HFFc6 (cell line): Measurements from ENCODE around the gene MSH3. TPM values are rescaled to one million over a fixed set of nuclear protein-coding genes. Genes with fewer than 3 reads are reported as not detected.
"Not testable (repeated sequence)": the region's sequence is repeated elsewhere in the genome, so short reads cannot be mapped to it uniquely, and the experiment has no call there.

ENCODE experiments used
- DNase-seq: peaks from one replicate; pipeline ENCODE4 v3.0.0-alpha.2; 2018
- H3K27ac Mint-ChIP-seq: 2 replicates; pipeline ENCODE4 v1.8.0; 2020; ENCODE audit warnings: mild to moderate bottlenecking, mixed read lengths
- H3K27me3 Mint-ChIP-seq: 2 replicates; pipeline ENCODE4 v1.8.0; 2021; ENCODE audit warnings: mild to moderate bottlenecking, moderate library complexity, mixed read lengths; ENCODE audit not compliant: insufficient read depth
- H3K36me3 Mint-ChIP-seq: 2 replicates; pipeline ENCODE4 v1.8.0; 2021; ENCODE audit warnings: low read depth, mixed read lengths
- H3K4me1 Mint-ChIP-seq: 2 replicates; pipeline ENCODE4 v1.8.0; 2020; ENCODE audit warnings: low read depth, mixed read lengths
- H3K4me3 Mint-ChIP-seq: 2 replicates; pipeline ENCODE4 v1.8.0; 2020; ENCODE audit warnings: mild to moderate bottlenecking, moderate library complexity, mixed read lengths
- H3K9me3 Mint-ChIP-seq: 2 replicates; pipeline ENCODE4 v1.8.0; 2020; ENCODE audit warnings: mild to moderate bottlenecking, mixed read lengths
- total RNA-seq, 6 experiments: library from RNA; stranded (reverse); fragmentation: NEBNext Ultra II Directional; extraction: Animal tissue kit (Norgen Biotek cat#: 25700); gene quantifications; 2 replicates in 1 of 6; 3 replicates in 5 of 6; pipeline ENCODE4 v1.2.3, GENCODE V29; 2021
- TF ChIP-seq, protein P1 (sequence below): fragments of 200-600 bp; sonication (generic); IDR thresholded peaks from 2 replicates; pipeline ENCODE4 v1.5.0; 2021; ENCODE audit warnings: antibody characterized with exemption, mild to moderate bottlenecking

MSH3 gene
- total RNA-seq, 6 experiments from 2014 or later: 13.6 to 14.9 (median 14.3) TPM

DNA sequence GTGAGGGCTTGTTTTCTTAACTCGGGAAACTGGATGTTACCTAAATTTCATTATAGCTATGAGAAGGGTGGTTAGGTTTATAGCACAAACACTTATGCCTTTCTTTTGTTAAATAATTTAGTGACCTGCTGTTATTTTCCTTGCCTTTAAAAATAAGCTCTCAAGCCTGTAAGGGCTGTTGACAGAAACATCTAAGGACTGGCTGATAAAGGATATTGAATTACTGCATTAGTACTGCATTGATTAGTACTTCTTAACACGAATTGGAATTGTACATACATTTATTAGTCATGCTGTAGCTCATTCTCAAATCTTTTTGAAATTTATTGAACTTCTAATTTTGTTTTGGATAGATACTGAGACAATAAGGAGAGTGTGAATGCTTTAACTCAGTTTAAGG, 85.4 kb downstream of the MSH3 start:
- Mint-ChIP-seq H3K4me1 (peaks cover 16% of the 10 kb centered on the region), H3K36me3 (peaks cover 11% of the 10 kb centered on the region), H3K9me3 (no peaks in the 10 kb centered on the region), H3K4me3 (no peak overlapping the region), H3K27me3 (peaks cover 3% of the 10 kb centered on the region; the same call in 1 of the 2 replicates), H3K27ac (no peak overlapping the region)
- DNase-seq: no peak
- TF ChIP-seq, protein P1, sequence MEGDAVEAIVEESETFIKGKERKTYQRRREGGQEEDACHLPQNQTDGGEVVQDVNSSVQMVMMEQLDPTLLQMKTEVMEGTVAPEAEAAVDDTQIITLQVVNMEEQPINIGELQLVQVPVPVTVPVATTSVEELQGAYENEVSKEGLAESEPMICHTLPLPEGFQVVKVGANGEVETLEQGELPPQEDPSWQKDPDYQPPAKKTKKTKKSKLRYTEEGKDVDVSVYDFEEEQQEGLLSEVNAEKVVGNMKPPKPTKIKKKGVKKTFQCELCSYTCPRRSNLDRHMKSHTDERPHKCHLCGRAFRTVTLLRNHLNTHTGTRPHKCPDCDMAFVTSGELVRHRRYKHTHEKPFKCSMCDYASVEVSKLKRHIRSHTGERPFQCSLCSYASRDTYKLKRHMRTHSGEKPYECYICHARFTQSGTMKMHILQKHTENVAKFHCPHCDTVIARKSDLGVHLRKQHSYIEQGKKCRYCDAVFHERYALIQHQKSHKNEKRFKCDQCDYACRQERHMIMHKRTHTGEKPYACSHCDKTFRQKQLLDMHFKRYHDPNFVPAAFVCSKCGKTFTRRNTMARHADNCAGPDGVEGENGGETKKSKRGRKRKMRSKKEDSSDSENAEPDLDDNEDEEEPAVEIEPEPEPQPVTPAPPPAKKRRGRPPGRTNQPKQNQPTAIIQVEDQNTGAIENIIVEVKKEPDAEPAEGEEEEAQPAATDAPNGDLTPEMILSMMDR: no peak

DNA sequence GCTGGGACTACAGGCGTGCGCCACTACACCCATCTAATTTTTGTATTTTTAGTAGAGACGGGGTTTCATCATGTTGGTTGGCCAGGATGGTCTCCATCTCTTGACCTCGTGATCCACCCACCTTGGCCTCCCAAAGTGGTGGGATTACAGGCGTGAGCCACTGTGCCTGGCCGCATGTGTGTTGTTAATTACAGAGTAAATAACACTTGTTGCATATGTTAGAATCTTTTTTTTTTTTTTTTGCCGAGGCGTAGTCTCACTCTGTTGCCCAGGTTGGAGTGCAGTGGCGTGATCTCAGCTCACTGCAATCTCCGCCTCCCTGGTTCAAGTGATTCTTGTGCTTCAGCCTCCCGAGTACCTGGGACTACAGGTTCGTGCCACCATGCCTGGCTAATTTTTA, 86.0 kb downstream of the MSH3 start:
- not testable (repeated sequence) for H3K27ac Mint-ChIP-seq, DNase-seq, H3K9me3 Mint-ChIP-seq, H3K4me3 Mint-ChIP-seq, H3K27me3 Mint-ChIP-seq
- Mint-ChIP-seq H3K4me1 (peaks cover 22% of the 10 kb centered on the region), H3K36me3 (peaks cover 14% of the 10 kb centered on the region)

DNA sequence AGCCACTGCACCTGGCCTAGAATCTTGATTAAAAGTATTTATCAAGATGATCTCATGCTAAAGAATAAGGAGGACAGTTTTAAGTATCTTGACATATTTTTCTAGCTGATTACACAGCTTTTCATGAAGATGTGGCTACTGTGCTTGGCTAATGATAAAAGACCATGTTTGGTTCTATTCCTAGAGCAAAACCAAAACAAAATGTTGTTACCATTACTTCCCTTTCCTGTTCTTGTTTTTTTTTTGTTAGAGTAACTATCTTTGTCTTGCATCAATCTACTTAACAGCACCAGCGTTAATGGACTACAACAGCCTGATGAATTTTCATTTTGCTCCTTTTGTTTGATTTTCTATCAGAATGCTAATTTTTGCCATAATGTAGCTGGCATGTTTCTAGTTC, 86.5 kb downstream of the MSH3 start:
- peaks cover 3% of the 10 kb centered on the region; the same call in 1 of the 2 replicates for H3K27me3 Mint-ChIP-seq
- no peak for DNase-seq
- no peak overlapping the region for H3K4me3 Mint-ChIP-seq
- TF ChIP-seq, protein P1: no peak
- H3K9me3 Mint-ChIP-seq: no peaks in the 10 kb centered on the region
- no peak overlapping the region for H3K27ac Mint-ChIP-seq
- H3K4me1 Mint-ChIP-seq: peaks cover 25% of the 10 kb centered on the region
- peaks cover 19% of the 10 kb centered on the region for H3K36me3 Mint-ChIP-seq

DNA sequence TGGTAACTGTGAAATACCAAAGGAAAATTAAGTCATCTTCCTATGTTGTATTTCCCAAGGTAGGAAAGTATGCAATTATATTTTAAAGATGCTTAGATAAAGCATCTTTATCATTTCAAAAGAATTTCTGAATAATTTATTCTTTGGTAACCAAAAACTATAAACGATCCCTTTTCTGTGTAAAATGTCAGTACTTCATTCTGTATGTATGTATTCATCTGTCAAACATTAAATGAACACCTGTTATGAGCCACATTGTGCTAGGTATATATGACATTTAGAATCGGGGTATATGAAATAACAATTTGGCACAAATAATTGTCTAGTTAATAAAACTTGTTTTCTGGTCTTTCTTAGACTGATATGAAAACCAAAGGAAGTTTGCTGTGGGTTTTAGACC, 89.7 kb downstream of the MSH3 start:
- peaks cover 23% of the 10 kb centered on the region for H3K4me1 Mint-ChIP-seq
- no peaks in the 10 kb centered on the region for H3K9me3 Mint-ChIP-seq
- H3K36me3 Mint-ChIP-seq: peaks cover 27% of the 10 kb centered on the region
- DNase-seq: no peak
- no peak overlapping the region for H3K4me3 Mint-ChIP-seq
- H3K27me3 Mint-ChIP-seq: peaks cover 3% of the 10 kb centered on the region; the same call in 1 of the 2 replicates
- H3K27ac Mint-ChIP-seq: no peak overlapping the region
- TF ChIP-seq, protein P1: no peak

DNA sequence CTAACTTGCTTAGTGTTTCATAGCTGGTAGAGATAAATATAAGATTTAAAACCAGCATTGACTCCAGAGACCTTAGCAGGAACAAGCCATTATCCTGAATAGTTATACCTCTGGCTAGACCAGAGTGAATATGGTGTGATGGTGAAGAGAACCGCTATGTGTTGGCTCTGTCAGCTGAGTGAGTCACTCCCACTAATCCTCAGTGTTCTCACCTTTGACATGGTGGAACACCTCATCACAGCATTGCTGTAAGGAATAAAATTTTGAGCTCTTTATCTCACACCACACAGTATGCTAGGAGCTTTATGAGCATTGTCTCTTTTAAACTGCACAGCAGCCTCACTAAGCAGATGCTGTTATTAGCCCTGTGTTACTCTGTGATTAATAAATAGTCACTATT, 91.0 kb downstream of the MSH3 start:
- H3K36me3 Mint-ChIP-seq: peaks cover 27% of the 10 kb centered on the region
- no peak overlapping the region for H3K27ac Mint-ChIP-seq
- no peaks in the 10 kb centered on the region for H3K9me3 Mint-ChIP-seq
- DNase-seq: peak; percentile 33
- H3K4me3 Mint-ChIP-seq: no peak overlapping the region
- peaks cover 23% of the 10 kb centered on the region for H3K4me1 Mint-ChIP-seq
- peaks cover 3% of the 10 kb centered on the region; the same call in 1 of the 2 replicates for H3K27me3 Mint-ChIP-seq
- TF ChIP-seq, protein P1: no peak

DNA sequence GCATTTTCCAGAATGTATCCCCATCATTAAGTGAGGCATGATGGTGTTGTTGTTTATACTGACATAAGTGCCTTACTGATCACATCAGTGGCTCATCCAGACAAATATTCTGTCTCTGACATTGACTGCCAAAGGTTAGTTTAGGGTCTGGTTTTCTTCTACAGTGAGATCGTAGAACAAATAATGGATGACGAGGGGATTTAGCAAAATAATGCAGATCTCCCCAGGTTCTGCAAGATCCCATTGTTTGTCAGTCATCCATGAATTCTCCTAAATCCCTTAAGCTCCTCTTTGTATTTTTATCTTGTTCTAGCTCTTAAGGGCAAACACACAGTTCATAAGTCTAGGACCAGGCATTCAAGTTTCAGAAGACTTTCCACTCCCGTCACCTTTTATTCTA, 93.5 kb downstream of the MSH3 start:
- H3K36me3 Mint-ChIP-seq: peaks cover 35% of the 10 kb centered on the region
- H3K27ac Mint-ChIP-seq: no peak overlapping the region
- H3K9me3 Mint-ChIP-seq: no peaks in the 10 kb centered on the region
- TF ChIP-seq, protein P1: no peak
- H3K4me1 Mint-ChIP-seq: peaks cover 23% of the 10 kb centered on the region
- H3K27me3 Mint-ChIP-seq: peaks cover 3% of the 10 kb centered on the region; the same call in 1 of the 2 replicates
- H3K4me3 Mint-ChIP-seq: no peak overlapping the region
- no peak for DNase-seq
